Activated CD8-positive, alpha-beta T cell treated with anti-CD3 and anti-CD28 coated beads, Interleukin-2, amount 10 ng/mL, durations not matched to agents 7 days and 5 days (primary cell): Measurements from ENCODE around the gene SYTL2. TPM values are rescaled to one million over a fixed set of nuclear protein-coding genes. Genes with fewer than 3 reads are reported as not detected.
A peak's percentile ranks its signal among the peaks of the same experiment; 100 is the strongest.

Source experiments
- ATAC-seq: fragments of 150-1000 bp; cut with Tn5 transposase; one replicate; pipeline ENCODE4 v1.10.0; 2021; ENCODE audit warnings: moderate library complexity
- CTCF ChIA-PET: fragments of 350-600 bp; sonication (Branson Sonifier 250); formaldehyde crosslinking; loops from one replicate; lab custom pipeline; 2021; ENCODE audit warnings: antibody characterized with exemption; lab: Charles Lee
- POLR2A ChIA-PET: fragments of 350-600 bp; sonication (Branson Sonifier 250); formaldehyde crosslinking; loops from one replicate; lab custom pipeline; 2021; ENCODE audit warnings: antibody characterized with exemption; lab: Charles Lee
- DNase-seq: peaks from one replicate; pipeline ENCODE4 v3.0.0-alpha.2; 2020
- H3K27ac Mint-ChIP-seq: one replicate; pipeline ENCODE4 v1.8.0; 2021; ENCODE audit warnings: mild to moderate bottlenecking, mixed read lengths
- H3K27me3 Mint-ChIP-seq: one replicate; pipeline ENCODE4 v1.8.0; 2021; ENCODE audit warnings: low read depth, mixed read lengths
- H3K36me3 Mint-ChIP-seq: one replicate; pipeline ENCODE4 v1.8.0; 2021; ENCODE audit warnings: low read depth, mixed read lengths
- H3K4me1 Mint-ChIP-seq: one replicate; pipeline ENCODE4 v1.8.0; 2021; ENCODE audit warnings: low read depth, mixed read lengths
- H3K4me3 Mint-ChIP-seq: one replicate; pipeline ENCODE4 v1.8.0; 2021; ENCODE audit warnings: mild to moderate bottlenecking, mixed read lengths
- H3K9me3 Mint-ChIP-seq: one replicate; pipeline ENCODE4 v1.8.0; 2022; ENCODE audit warnings: mixed read lengths; ENCODE audit not compliant: insufficient read depth
- total RNA-seq, 2 experiments: library from RNA; stranded (reverse); gene quantifications; one replicate each; pipeline ENCODE4 v1.2.3, GENCODE V29; 2021

Gene SYTL2
- total RNA-seq, 2 experiments from 2014 or later: 29.3 to 31.2 TPM

DNA sequence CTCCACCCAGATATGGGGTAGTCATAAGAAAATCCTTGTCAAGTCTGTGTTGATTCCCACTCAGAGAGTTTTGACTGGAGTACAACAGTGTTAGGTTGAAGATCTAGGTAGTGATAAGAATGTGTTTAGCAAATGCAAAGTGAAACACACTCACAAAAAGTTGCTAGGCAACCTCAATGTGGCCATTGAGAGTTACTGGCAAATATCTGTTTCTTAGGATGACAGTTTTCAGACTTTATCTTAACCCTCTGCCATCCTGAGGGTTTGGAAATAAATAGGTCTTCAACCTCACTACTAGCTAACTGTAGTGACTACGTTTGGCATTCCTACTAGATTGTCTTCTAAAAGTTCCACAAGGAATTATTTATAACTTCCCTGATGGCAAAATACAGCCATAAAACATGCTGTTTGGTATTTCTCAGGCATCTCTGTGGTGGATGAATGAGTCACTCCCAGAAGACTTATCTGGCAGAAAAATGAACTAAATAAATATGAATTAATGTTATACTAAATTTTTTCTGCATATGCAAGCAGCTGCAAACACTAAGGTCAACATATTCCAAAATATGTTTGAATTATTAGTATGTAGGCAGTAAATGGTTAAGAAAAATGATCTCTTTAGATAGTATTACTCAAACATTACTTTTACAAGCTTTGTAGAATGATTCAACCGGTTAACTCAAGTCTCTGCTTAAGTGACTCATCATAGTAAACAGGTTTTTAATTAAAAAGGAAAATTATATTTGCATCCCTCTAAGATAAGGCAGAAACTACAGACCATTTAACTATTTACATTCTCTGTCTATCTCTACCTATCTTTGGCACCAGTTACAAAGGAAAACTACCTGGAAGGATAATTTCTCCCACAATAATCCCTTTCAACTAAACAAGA is 17.1 kb upstream of the SYTL2 start:
- Mint-ChIP-seq H3K27ac (peak overlapping the region; percentile 63), H3K27me3 (no peaks in the 10 kb centered on the region), H3K4me3 (no peak overlapping the region), H3K36me3 (peaks cover 2% of the 10 kb centered on the region), H3K9me3 (no peaks in the 10 kb centered on the region), H3K4me1 (peaks cover 44% of the 10 kb centered on the region)
- ChIA-PET POLR2A (interaction anchor here (0.9 to 1.6 kb wide), 2 partner anchors 18 to 54 kb away, joined by 3 to 5 read pairs; no protein-coding TSS in a partner anchor), CTCF (interaction anchor here (0.8 to 6.5 kb wide), 5 partner anchors 11 to 223 kb away, joined by 3 to 34 read pairs (median 4); partner anchors contain the start of gene CCDC83)
- DNase-seq: peak; percentile 59
- ATAC-seq: peak; percentile 62

DNA sequence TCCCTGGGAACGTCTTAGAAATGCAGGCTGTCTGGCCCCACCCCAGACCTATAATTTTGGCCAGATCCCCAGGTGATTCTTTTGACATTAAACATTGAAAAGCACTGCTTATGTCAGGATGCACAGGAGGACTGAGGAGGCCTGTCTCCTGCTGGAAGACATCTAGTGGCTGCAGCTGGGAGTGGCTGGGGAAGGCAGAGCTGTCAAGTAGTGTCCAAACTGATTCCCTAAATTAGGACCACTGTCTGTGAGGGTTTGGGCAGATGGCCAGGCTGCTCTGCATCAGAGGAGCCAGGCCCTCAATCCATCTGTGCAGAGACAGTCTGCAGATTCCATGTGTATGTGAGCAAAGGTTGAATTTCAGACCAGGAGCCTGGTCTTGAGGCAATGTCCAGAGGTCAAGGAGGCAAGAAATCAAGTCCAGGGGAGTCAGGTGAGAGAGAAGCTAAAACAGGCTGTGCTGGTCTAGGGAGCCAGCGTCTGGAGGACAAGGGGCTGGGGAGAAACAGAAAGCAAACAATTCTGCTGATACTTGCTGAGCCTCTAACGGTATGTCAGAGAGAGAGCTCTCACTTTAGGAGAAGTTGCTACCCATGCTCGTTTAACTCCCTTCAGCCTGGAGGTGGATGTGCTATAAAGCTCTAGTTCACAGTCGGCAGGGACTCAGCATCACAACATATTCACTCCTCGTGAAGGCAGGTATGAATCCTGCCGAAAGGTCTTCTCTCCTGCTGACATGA is 15.3 kb upstream of the SYTL2 start:
- no peak overlapping the region for H3K4me3 Mint-ChIP-seq
- CTCF ChIA-PET: interaction anchor here (0.7 to 6.5 kb wide), 11 partner anchors 9 to 198 kb away, joined by 3 to 34 read pairs (median 3); partner anchors contain the start of genes CCDC83 and TMEM126B
- no peaks in the 10 kb centered on the region for H3K9me3 Mint-ChIP-seq
- H3K27ac Mint-ChIP-seq: peak overlapping the region; percentile 37
- ATAC-seq (no peak), DNase-seq (peak; percentile 42)
- H3K27me3 Mint-ChIP-seq: peaks cover 3% of the 10 kb centered on the region
- H3K4me1 Mint-ChIP-seq: peaks cover 58% of the 10 kb centered on the region
- POLR2A ChIA-PET: interaction anchor here (0.6 to 1.6 kb wide), 3 partner anchors 17 to 178 kb away, joined by 3 to 5 read pairs (median 3); partner anchors contain the start of gene TMEM126A
- peaks cover 2% of the 10 kb centered on the region for H3K36me3 Mint-ChIP-seq

DNA sequence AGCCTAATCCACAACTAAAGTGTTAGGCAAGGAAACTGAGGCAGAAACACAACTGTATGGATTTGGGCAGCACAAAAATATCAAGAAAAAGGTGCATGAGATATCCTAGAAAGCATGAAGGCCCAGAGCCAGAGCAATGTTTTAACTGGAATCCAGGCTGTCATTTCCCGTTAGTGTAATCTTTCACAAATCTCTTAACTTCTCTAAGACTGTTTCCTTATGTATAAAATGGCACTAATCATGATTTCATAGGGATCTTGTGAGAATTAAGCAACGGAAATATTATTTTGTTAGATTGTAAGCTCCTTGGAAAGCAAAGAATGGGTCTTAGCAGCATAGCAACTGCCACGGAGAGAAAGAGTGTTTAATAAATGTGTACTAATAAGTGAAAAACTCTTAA is 14.7 kb upstream of the SYTL2 start:
- no peaks in the 10 kb centered on the region for H3K9me3 Mint-ChIP-seq
- peaks cover 3% of the 10 kb centered on the region for H3K27me3 Mint-ChIP-seq
- no peak overlapping the region for H3K27ac Mint-ChIP-seq
- no peak overlapping the region for H3K4me3 Mint-ChIP-seq
- ATAC-seq (no peak), DNase-seq (no peak)
- POLR2A ChIA-PET: interaction anchor here (0.6 kb wide), 1 partner anchor 178 kb away, joined by 3 read pairs; the partner anchor contains the start of gene TMEM126A
- peaks cover 60% of the 10 kb centered on the region for H3K4me1 Mint-ChIP-seq
- CTCF ChIA-PET: interaction anchor here (0.7 to 6.5 kb wide), 10 partner anchors 11 to 197 kb away, joined by 3 to 34 read pairs (median 10); partner anchors contain the start of genes CCDC83, SYTL2 and TMEM126B
- peaks cover 2% of the 10 kb centered on the region for H3K36me3 Mint-ChIP-seq

DNA sequence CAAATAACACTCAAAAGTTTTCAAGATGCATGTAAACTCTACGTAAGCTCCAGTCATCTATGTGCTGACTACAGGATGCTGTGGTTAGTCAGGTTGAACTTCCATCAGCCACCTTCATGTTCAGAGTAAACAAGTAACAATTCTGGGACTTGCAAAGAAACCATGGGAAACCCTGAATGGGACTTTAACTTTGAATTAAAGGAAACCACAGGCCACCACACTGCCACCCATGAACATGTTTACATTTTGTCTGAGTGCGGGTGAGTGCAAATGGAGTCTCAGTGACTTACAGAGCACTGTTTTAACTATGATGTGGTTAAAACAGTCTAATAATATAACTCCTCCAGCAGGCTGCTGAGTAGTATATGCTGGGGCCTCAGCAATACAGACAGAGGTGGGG is 12.9 kb upstream of the SYTL2 start:
- ATAC-seq (peak; percentile 86), DNase-seq (peak; percentile 87)
- peak overlapping the region; percentile 44 for H3K4me3 Mint-ChIP-seq

DNA sequence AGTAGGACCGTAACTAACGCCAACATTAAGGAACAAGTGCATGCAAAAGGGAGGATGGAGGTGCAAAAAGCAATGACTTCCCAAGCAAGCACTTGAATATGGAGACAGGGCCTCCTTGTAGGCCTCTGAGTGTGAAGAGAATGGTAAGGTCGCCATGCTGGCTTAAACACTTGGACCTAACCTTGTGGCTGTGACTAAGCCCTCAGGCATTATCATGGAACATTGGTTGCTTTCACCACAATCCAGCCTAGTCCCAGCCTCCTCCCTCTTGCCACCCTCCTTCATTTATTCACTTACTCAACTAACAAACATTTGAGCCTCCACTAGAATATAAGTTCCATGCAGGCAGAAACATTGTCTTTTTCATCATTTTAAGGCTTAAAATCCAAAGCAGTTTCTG is 11.9 kb upstream of the SYTL2 start:
- POLR2A ChIA-PET: interaction anchor here (1.4 kb wide), 1 partner anchor 158 kb away, joined by 3 read pairs; no protein-coding TSS in a partner anchor
- H3K4me1 Mint-ChIP-seq: peaks cover 58% of the 10 kb centered on the region
- ATAC-seq: no peak

More for the DNA sequence above, 12.9 kb upstream of the SYTL2 start:
- peaks cover 60% of the 10 kb centered on the region for H3K4me1 Mint-ChIP-seq
- ChIA-PET CTCF (interaction anchor here (0.7 to 6.5 kb wide), 14 partner anchors 9 to 526 kb away, joined by 3 to 34 read pairs (median 4); partner anchors contain the start of genes CCDC83, CCDC89 and SYTL2), POLR2A (interaction anchor here (0.7 to 1.9 kb wide), 4 partner anchors 13 to 176 kb away, joined by 3 to 9 read pairs (median 3); partner anchors contain the start of genes CREBZF, SYTL2 and TMEM126A)
- no peaks in the 10 kb centered on the region for H3K36me3 Mint-ChIP-seq
- H3K9me3 Mint-ChIP-seq: no peaks in the 10 kb centered on the region
- H3K27ac Mint-ChIP-seq: peak overlapping the region; percentile 84
- H3K27me3 Mint-ChIP-seq: peaks cover 5% of the 10 kb centered on the region

DNA sequence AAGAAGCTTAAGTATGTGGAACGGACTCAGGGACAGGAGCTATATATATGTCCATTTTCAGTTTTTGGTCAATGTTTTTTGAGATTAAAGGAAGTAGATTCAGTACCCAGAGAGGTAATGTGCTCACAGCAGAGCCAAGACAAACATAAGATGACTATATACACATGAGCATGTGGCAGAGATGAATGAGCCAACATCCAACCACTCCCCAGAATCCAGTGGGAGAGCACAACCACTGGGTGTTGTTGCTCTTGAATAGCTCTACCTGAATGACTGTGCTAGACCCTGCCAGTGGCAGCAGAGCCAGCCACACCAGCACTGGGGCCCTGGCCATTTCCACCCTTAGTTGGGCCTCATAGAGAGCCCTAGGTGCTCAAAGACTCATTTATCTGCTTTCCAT is 10.7 kb upstream of the SYTL2 start:
- CTCF ChIA-PET: interaction anchor here (0.6 to 1.3 kb wide), 3 partner anchors 10 to 126 kb away, joined by 3 read pairs; no protein-coding TSS in a partner anchor
- ATAC-seq: no peak
- H3K4me3 Mint-ChIP-seq: no peak overlapping the region

More for the DNA sequence above, 11.9 kb upstream of the SYTL2 start:
- DNase-seq: no peak
- H3K4me3 Mint-ChIP-seq: no peak overlapping the region
- no peaks in the 10 kb centered on the region for H3K36me3 Mint-ChIP-seq
- CTCF ChIA-PET: interaction anchor here (1.1 to 6.5 kb wide), 4 partner anchors 13 to 71 kb away, joined by 3 to 34 read pairs (median 12); partner anchors contain the start of genes CCDC83 and SYTL2
- peaks cover 5% of the 10 kb centered on the region for H3K27me3 Mint-ChIP-seq
- H3K27ac Mint-ChIP-seq: no peak overlapping the region
- H3K9me3 Mint-ChIP-seq: no peaks in the 10 kb centered on the region

DNA sequence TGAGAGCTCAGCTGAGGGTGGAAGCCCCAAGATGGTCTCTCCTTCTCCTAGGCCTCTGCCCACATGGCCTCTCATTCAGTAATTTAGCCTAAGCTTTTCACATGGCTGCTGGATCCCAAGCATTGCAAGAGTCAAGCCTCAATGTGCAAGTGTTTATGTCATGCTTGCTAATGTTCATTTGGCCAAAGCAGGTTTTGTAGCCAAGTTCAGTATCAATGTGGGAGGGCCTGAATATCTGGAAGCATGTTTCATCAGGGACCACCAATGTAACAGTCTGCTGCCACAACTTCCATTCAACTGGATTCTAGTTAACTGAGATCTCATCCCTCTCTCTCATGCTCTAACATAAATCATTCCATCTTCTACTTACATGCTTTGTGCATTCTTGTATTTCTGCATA is 8.5 kb upstream of the SYTL2 start:
- Mint-ChIP-seq H3K27ac (no peak overlapping the region), H3K27me3 (peaks cover 11% of the 10 kb centered on the region), H3K9me3 (no peaks in the 10 kb centered on the region), H3K4me3 (no peak overlapping the region), H3K36me3 (no peaks in the 10 kb centered on the region), H3K4me1 (peaks cover 29% of the 10 kb centered on the region)
- ChIA-PET POLR2A (no interaction called here), CTCF (no interaction called here)
- no peak for DNase-seq
- no peak for ATAC-seq

More for the DNA sequence above, 10.7 kb upstream of the SYTL2 start:
- no peaks in the 10 kb centered on the region for H3K9me3 Mint-ChIP-seq
- POLR2A ChIA-PET: interaction anchor here (1.4 kb wide), 1 partner anchor 156 kb away, joined by 3 read pairs; no protein-coding TSS in a partner anchor
- peaks cover 5% of the 10 kb centered on the region for H3K27me3 Mint-ChIP-seq
- H3K4me1 Mint-ChIP-seq: peaks cover 48% of the 10 kb centered on the region
- DNase-seq: no peak
- H3K36me3 Mint-ChIP-seq: no peaks in the 10 kb centered on the region
- H3K27ac Mint-ChIP-seq: no peak overlapping the region

DNA sequence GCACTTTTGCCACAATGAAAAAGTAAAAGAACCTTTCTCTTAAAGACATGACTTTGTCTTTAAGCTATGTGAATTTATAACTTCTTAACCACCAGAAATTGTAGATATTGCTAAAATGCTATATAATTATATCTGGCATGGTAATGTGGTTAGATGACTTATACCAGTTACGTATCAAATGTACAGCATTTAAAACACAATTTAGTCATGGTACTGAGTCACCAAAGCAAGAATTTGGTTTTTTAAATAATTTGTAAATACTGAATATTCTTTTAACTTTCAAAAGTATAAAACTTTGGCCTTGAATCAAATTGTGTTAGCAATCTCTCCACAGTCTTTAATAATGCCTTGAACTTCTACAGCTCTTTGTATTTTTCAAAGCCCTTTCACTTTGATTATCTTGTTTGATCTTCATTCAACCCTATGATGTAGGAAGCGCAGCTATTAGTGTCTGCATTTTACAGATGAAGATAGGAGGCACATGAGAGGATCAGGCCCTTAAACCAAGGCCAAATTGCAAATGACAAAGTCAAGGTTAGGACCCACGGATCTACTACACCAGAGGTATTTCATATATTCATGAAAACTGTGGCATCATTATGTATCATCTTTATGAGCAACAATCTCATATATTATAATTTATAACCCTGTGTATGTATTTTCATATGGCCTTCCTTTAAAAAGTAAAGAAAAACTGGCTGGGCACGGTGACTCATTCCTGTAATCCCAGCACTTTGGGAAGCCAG is 4.4 kb upstream of the SYTL2 start:
- DNase-seq: no peak

DNA sequence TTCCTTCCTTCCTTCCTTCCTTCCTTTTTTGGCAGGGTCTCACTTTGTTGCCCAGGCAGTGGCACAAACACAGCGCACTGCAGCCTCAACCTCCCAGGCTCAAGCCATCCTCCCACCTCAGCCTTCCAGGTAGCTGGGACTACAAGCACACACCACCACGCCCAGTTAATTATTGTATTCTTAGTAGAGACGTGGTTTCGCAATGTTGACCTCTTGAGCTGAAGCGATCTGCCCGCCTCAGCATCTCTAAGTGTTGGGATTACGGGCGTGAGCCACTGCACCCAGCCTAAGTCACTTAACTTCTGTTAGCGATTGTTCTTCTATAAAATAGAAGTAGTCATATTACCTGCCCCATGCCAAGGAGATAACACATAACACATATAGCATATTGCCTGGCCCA is 2.8 kb upstream of the SYTL2 start:
- H3K9me3 Mint-ChIP-seq: no peaks in the 10 kb centered on the region
- no peaks in the 10 kb centered on the region for H3K36me3 Mint-ChIP-seq
- H3K4me3 Mint-ChIP-seq: no peak overlapping the region
- H3K27me3 Mint-ChIP-seq: peaks cover 22% of the 10 kb centered on the region
- H3K4me1 Mint-ChIP-seq: peaks cover 32% of the 10 kb centered on the region
- CTCF ChIA-PET: interaction anchor here (0.8 to 1.8 kb wide), 3 partner anchors 11 to 121 kb away, joined by 4 to 10 read pairs (median 4); no protein-coding TSS in a partner anchor
- H3K27ac Mint-ChIP-seq: no peak overlapping the region
- ATAC-seq (no peak), DNase-seq (no peak)
- POLR2A ChIA-PET: no interaction called here

More for the DNA sequence above, 4.4 kb upstream of the SYTL2 start:
- no peaks in the 10 kb centered on the region for H3K9me3 Mint-ChIP-seq
- POLR2A ChIA-PET: interaction anchor here (0.7 kb wide), 1 partner anchor 205 kb away, joined by 4 read pairs; no protein-coding TSS in a partner anchor
- H3K27ac Mint-ChIP-seq: no peak overlapping the region
- H3K27me3 Mint-ChIP-seq: peaks cover 25% of the 10 kb centered on the region
- H3K36me3 Mint-ChIP-seq: no peaks in the 10 kb centered on the region
- CTCF ChIA-PET: interaction anchor here (1.8 kb wide), 1 partner anchor 9 kb away, joined by 10 read pairs; no protein-coding TSS in a partner anchor
- H3K4me3 Mint-ChIP-seq: no peak overlapping the region
- ATAC-seq: no peak
- peaks cover 15% of the 10 kb centered on the region for H3K4me1 Mint-ChIP-seq

DNA sequence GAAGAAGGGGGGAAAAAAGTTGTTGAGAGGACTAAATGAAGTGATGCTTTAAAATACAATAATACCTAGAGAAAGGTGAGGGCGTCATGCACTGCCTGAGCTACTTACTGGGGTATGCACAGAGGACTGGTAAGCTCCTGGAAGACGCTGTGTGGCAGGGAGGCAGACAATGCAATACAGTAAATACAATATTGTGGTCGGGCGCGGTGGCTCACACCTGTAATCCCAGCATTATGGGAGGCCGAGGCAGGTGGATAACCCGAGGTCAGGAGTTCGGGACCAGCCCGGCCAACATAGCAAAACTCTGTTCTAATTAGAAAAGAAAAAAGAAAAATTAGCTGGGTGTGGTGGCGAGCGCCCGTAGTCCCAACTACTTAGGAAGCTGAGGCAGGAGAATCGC is 683 bp upstream of the SYTL2 start:
- H3K36me3 Mint-ChIP-seq: no peaks in the 10 kb centered on the region
- POLR2A ChIA-PET: interaction anchor here (1.2 to 2.9 kb wide), 2 partner anchors 13 to 164 kb away, joined by 3 to 12 read pairs; partner anchors contain the start of gene TMEM126A
- peak overlapping the region; percentile 83 for H3K4me3 Mint-ChIP-seq
- DNase-seq: no peak
- peaks cover 22% of the 10 kb centered on the region for H3K27me3 Mint-ChIP-seq
- CTCF ChIA-PET: interaction anchor here (1.2 to 3.3 kb wide), 2 partner anchors 13 to 15 kb away, joined by 3 to 19 read pairs; no protein-coding TSS in a partner anchor
- ATAC-seq: no peak
- no peaks in the 10 kb centered on the region for H3K9me3 Mint-ChIP-seq
- H3K27ac Mint-ChIP-seq: peak overlapping the region; percentile 78
- H3K4me1 Mint-ChIP-seq: peaks cover 37% of the 10 kb centered on the region
